OCI-LY3 (cell line): ENCODE measurements around the gene MEP1B.

ENCODE experiments used
- H2AFZ ChIP-seq: fragments of 200-600, 300-600 bp; shearing (Covaris generic); 2 replicates; pipeline ENCODE4 v1.6.0; 2014; ENCODE audit warnings: antibody characterized with exemption, low read depth, low read length
- H3K27ac ChIP-seq: fragments of 200-600, 300-600 bp; sonication (generic); 2 replicates; pipeline ENCODE4 v1.5.1; 2014; ENCODE audit warnings: mild to moderate bottlenecking, low read length, moderate library complexity, mixed read lengths
- H3K27me3 ChIP-seq: fragments of 200-600, 300-600 bp; sonication (generic); 2 replicates; pipeline ENCODE4 v1.6.1; 2014; ENCODE audit warnings: low read depth, low read length, mixed read lengths
- H3K36me3 ChIP-seq: fragments of 200-600, 300-600 bp; sonication (generic); replicated peaks from 2 replicates; pipeline ENCODE3; 2014; ENCODE audit warnings: low read depth, low read length, mixed read lengths
- H3K4me1 ChIP-seq: fragments of 300-600, 200-600 bp; sonication (generic); 2 replicates; pipeline ENCODE4 v1.6.1; 2014; ENCODE audit warnings: low read length, mixed read lengths
- H3K4me2 ChIP-seq: fragments of 200-600, 300-600 bp; sonication (generic); 2 replicates; pipeline ENCODE4 v1.6.1; 2014; ENCODE audit warnings: low read length, mixed read lengths
- H3K4me3 ChIP-seq: fragments of 300-600, 200-600 bp; sonication (generic); 2 replicates; pipeline ENCODE4 v1.5.1; 2014; ENCODE audit warnings: antibody characterized with exemption, mild to moderate bottlenecking, low read length, moderate library complexity
- H3K79me2 ChIP-seq: fragments of 300-600, 200-600 bp; shearing (Covaris generic); 2 replicates; pipeline ENCODE4 v1.6.1; 2014; ENCODE audit warnings: mild to moderate bottlenecking, low read length, mixed read lengths
- H3K9ac ChIP-seq: fragments of 300-600, 200-600 bp; shearing (Covaris generic); 2 replicates; pipeline ENCODE4 v1.6.0; 2014; ENCODE audit warnings: mild to moderate bottlenecking, low read length, moderate library complexity
- H3K9me3 ChIP-seq: fragments of 200-600, 300-600 bp; shearing (Covaris generic); 2 replicates; pipeline ENCODE4 v1.6.1; 2014; ENCODE audit warnings: low read length, mixed read lengths; ENCODE audit not compliant: insufficient read depth
- H4K20me1 ChIP-seq: fragments of 200-600, 300-600 bp; sonication (generic); 2 replicates; pipeline ENCODE4 v1.6.1; 2016; ENCODE audit warnings: low read length, mixed read lengths; ENCODE audit not compliant: insufficient read depth
- TF ChIP-seq, protein P1 (sequence below): fragments of 200-600, 300-600 bp; sonication (generic); IDR thresholded peaks from 2 replicates; pipeline ENCODE4 v1.5.1; 2014; ENCODE audit warnings: antibody characterized with exemption, low read length, low read depth

Gene MEP1B

DNA sequence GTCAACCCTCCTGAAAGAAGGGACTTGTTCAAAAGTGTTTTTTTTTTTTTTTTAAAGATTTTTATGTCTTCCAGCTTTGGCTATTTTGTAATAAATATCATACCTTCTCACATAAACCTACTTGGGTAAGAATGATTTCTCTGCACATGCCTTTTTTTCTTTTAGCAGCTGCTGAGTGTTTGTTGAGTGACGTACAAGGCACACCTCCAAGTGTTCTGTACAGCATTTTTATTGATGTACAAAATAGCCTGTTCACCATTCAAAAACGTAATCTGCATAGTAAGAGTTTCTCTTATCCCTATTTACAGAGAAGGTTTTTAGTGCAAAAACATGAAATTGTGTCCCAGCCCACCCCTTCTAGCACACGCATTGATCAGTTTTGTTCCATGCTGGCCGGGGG lies 77.6 kb downstream of the MEP1B start:
- Histone ChIP-seq H3K36me3 (no peaks in the 10 kb centered on the region), H3K9me3 (no peaks in the 10 kb centered on the region), H3K79me2 (no peaks in the 10 kb centered on the region), H4K20me1 (no peaks in the 10 kb centered on the region), H3K27ac (no peak overlapping the region), H3K4me2 (no peak overlapping the region), H3K27me3 (no peaks in the 10 kb centered on the region), H2AFZ (no peak overlapping the region), H3K9ac (no peak overlapping the region), H3K4me1 (peaks cover 2% of the 10 kb centered on the region; the same call in 1 of the 2 replicates), H3K4me3 (no peak overlapping the region)
- TF ChIP-seq, protein P1, sequence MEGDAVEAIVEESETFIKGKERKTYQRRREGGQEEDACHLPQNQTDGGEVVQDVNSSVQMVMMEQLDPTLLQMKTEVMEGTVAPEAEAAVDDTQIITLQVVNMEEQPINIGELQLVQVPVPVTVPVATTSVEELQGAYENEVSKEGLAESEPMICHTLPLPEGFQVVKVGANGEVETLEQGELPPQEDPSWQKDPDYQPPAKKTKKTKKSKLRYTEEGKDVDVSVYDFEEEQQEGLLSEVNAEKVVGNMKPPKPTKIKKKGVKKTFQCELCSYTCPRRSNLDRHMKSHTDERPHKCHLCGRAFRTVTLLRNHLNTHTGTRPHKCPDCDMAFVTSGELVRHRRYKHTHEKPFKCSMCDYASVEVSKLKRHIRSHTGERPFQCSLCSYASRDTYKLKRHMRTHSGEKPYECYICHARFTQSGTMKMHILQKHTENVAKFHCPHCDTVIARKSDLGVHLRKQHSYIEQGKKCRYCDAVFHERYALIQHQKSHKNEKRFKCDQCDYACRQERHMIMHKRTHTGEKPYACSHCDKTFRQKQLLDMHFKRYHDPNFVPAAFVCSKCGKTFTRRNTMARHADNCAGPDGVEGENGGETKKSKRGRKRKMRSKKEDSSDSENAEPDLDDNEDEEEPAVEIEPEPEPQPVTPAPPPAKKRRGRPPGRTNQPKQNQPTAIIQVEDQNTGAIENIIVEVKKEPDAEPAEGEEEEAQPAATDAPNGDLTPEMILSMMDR: no peak
